ENCODE measurements around the gene ACOT13.

GRCh38 chr6:24632573-24632972, 34.3 kb upstream of the ACOT13 start:
- TF ChIP-seq CTCF (IDR thresholded peaks at IDR 0.05; ENCODE audit: low read depth, low read length) (no peak), POLR2A (IDR thresholded peaks at IDR 0.05; ENCODE audit: extremely low read depth, insufficient read length) (no peak)

All from NB4 (cell line).